Measurements from ENCODE around the gene TMEM271. TPM values are rescaled to one million over a fixed set of nuclear protein-coding genes. Genes with fewer than 3 reads are reported as not detected.

Gene TMEM271
- total and polyA plus RNA-seq, 10 of the 15 experiments (the other 5 are each of a cell fraction or from before 2014, with no cell fraction given) = not detected

DNA sequence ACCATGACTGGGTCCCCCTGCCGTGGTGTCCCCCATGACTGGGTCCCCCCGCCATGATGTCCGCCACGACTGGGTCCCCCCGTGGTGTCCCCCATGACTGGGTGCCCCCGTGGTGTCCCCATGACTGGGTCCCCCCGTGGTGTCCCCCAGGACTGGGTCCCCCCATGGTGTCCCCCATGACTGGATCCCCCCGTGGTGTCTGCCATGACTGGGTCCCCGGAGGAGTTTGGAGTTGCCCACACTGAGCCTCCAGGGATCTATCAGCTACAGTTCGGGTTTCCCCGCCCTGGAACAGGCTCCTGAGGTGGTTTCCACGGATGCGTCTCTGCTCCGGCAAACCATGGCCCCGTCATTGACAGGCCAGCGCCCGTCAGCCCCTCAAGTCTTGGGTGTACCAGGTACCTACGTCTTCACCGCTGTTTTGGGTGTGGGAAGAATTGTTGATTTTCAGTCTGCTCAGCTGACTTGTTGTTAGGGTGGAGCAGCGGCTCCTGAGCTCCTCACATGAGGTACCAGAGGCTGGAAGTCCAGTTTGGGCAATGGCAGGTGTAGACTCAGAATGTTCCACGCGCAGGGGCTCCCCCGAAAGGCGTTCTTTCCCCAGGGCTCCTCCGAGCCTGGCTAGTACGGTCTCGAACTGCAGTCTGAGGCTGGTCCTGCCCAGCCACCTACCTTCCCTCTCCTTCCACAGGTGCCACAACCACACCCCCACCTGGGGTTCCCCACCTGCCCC is 41.0 kb upstream of the TMEM271 start (continued):
- TF ChIP-seq, protein P1, sequence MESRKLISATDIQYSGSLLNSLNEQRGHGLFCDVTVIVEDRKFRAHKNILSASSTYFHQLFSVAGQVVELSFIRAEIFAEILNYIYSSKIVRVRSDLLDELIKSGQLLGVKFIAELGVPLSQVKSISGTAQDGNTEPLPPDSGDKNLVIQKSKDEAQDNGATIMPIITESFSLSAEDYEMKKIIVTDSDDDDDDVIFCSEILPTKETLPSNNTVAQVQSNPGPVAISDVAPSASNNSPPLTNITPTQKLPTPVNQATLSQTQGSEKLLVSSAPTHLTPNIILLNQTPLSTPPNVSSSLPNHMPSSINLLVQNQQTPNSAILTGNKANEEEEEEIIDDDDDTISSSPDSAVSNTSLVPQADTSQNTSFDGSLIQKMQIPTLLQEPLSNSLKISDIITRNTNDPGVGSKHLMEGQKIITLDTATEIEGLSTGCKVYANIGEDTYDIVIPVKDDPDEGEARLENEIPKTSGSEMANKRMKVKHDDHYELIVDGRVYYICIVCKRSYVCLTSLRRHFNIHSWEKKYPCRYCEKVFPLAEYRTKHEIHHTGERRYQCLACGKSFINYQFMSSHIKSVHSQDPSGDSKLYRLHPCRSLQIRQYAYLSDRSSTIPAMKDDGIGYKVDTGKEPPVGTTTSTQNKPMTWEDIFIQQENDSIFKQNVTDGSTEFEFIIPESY (IDR thresholded peaks at IDR 0.05) = no peak
- TF ChIP-seq ATF7 (IDR thresholded peaks at IDR 0.05; ENCODE audit: low read depth) = no peak
- TF ChIP-seq ZSCAN29 (IDR thresholded peaks at IDR 0.05) = no peak
- TF ChIP-seq NFIC (IDR thresholded peaks at IDR 0.05; ENCODE audit: low read depth, low read length) = no peak
- no peak for TF ChIP-seq ZNF384 (IDR thresholded peaks at IDR 0.05; ENCODE audit: borderline replicate concordance, low read depth, low read length)

- Histone ChIP-seq H3K36me3 (ENCODE audit: control insufficient read depth in 2 of 2, insufficient read depth in 2 of 2, low read length in 1 of 2) (no peaks in the 10 kb centered on the region), H4K20me1 (ENCODE audit: control insufficient read depth, insufficient read depth) (no peaks in the 10 kb centered on the region), H3K9ac (ENCODE audit: control insufficient read depth, insufficient read depth, low read length) (no peak overlapping the region), H3K4me1 (ENCODE audit: control insufficient read depth, insufficient read depth, low read length) (no peaks in the 10 kb centered on the region), H3K9me3 (replicated peaks; ENCODE audit: control insufficient read depth, insufficient read depth, low read length) (no peaks in the 10 kb centered on the region; the same call in 2 of the 3 replicates), H3K27ac (ENCODE audit: control insufficient read depth, insufficient read depth) (no peak overlapping the region), H3K27me3 (replicated peaks in 1 of 2; ENCODE audit: control insufficient read depth in 2 of 2, insufficient read depth in 2 of 2, low read length in 1 of 2) (no peaks in the 10 kb centered on the region), H3K79me2 (ENCODE audit: control insufficient read depth, insufficient read depth, low read length) (no peaks in the 10 kb centered on the region), H3K4me3 (no peak overlapping the region), H2AFZ (ENCODE audit: control insufficient read depth, low read depth, low read length) (no peak overlapping the region), H3K4me2 (ENCODE audit: control insufficient read depth, insufficient read depth) (no peak overlapping the region)
- DNase-seq (ENCODE audit: low read depth, low spot score) = no peak
- POLR2A ChIA-PET = interaction anchor here (0.6 to 0.7 kb wide), 3 partner anchors 51 to 323 kb away, joined by 4 to 6 read pairs (median 6); no protein-coding TSS in a partner anchor
- no peak for FAIRE-seq
- RAD21 ChIA-PET (ENCODE audit: unreplicated experiment) = interaction anchor here (0.7 to 2.0 kb wide), 2 partner anchors 11 to 13 kb away, joined by 4 to 10 read pairs; no protein-coding TSS in a partner anchor
- no peak for ATAC-seq
- intact Hi-C loops (cut with micrococcal nuclease; ENCODE audit: unreplicated experiment) = no loop called here
- in situ Hi-C loops (cut with MboI) = no loop called here
- SMC1A ChIA-PET (ENCODE audit: uncharacterized antibody, unreplicated experiment) = interaction anchor here (1.8 kb wide), 1 partner anchor 13 kb away, joined by 7 read pairs; no protein-coding TSS in a partner anchor
- TF ChIP-seq NR2C2 (IDR thresholded peaks at IDR 0.05; ENCODE audit: borderline replicate concordance, control insufficient read depth, insufficient read length, low read depth) (no peak), ZNF274 (IDR thresholded peaks at IDR 0.05; ENCODE audit: insufficient read depth, insufficient read length) (no peak), MXI1 (IDR thresholded peaks at IDR 0.05; ENCODE audit: low read depth, low read length) (no peak), EP300 (IDR thresholded peaks at IDR 0.05; ENCODE audit: borderline replicate concordance in 1 of 2, control insufficient read depth in 1 of 2, low read depth in 2 of 2, low read length in 2 of 2) (no peak), FOXK2 (IDR thresholded peaks at IDR 0.05) (no peak), SRF (IDR thresholded peaks at IDR 0.05; ENCODE audit: low read depth in 2 of 2, low read length in 2 of 2) (no peak), EZH2 (IDR thresholded peaks at IDR 0.05; ENCODE audit: borderline replicate concordance, control insufficient read depth, low read depth, low read length) (no peak), YY1 (IDR thresholded peaks at IDR 0.05; ENCODE audit: low read depth, low read length) (no peak), MYC (IDR thresholded peaks at IDR 0.05; ENCODE audit: insufficient read depth, insufficient read length, insufficient replicate concordance, low read length, severe bottlenecking) (no peak)
- CTCF ChIA-PET = interaction anchor here (0.6 to 2.0 kb wide), 2 partner anchors 10 to 56 kb away, joined by 3 to 5 read pairs; no protein-coding TSS in a partner anchor
- no TSS peak for BruUV-seq (replicated peaks)
- 81% methylated on average over 1 of the region's 1 CpG for WGBS (ENCODE audit: insufficient coverage, insufficient replicate concordance, low lambda C conversion rate, missing lambda C conversion rate)
These were observed 40.0 kb upstream of the TMEM271 start for GRCh38 chr4:616091-616490.
